ENCODE data around the gene TRIM67.

- TF ChIP-seq EZH2 (IDR thresholded peaks at IDR 0.05; ENCODE audit: borderline replicate concordance) (no peak), EZH2phosphoT487 (IDR thresholded peaks at IDR 0.05; ENCODE audit: low read depth, severe bottlenecking, unreplicated experiment) (no peak)
- TF ChIP-seq, protein P1, sequence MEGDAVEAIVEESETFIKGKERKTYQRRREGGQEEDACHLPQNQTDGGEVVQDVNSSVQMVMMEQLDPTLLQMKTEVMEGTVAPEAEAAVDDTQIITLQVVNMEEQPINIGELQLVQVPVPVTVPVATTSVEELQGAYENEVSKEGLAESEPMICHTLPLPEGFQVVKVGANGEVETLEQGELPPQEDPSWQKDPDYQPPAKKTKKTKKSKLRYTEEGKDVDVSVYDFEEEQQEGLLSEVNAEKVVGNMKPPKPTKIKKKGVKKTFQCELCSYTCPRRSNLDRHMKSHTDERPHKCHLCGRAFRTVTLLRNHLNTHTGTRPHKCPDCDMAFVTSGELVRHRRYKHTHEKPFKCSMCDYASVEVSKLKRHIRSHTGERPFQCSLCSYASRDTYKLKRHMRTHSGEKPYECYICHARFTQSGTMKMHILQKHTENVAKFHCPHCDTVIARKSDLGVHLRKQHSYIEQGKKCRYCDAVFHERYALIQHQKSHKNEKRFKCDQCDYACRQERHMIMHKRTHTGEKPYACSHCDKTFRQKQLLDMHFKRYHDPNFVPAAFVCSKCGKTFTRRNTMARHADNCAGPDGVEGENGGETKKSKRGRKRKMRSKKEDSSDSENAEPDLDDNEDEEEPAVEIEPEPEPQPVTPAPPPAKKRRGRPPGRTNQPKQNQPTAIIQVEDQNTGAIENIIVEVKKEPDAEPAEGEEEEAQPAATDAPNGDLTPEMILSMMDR (IDR thresholded peaks at IDR 0.05; ENCODE audit: poor library complexity): no peak
Measured at GRCh38 chr1:231171623-231172197, 9.9 kb downstream of the TRIM67 start.

Data from hepatocyte (in vitro differentiated cells).